HepG2 (cell line): ENCODE measurements around the gene SERPINB1. TPM values are rescaled to one million over a fixed set of nuclear protein-coding genes. Genes with fewer than 3 reads are reported as not detected.

Experiments used
- ETV5 ChIP-seq: IDR thresholded peaks from 2 replicates; pipeline ENCODE4 v1.6.1; 2018; ENCODE audit warnings: missing biosample characterization, missing genetic modification reagents, inconsistent platforms, borderline replicate concordance
- FOSL2 ChIP-seq: sonication (generic); formaldehyde crosslinking; IDR thresholded peaks from 2 replicates; pipeline ENCODE4 v1.4.0; 2020; ENCODE audit warnings: missing genetic modification reagents
- FOXA3 ChIP-seq: IDR thresholded peaks from 2 replicates; pipeline ENCODE4 v1.6.1; 2016; ENCODE audit warnings: missing genetic modification reagents, missing compliant biosample characterization
- FOXJ3 ChIP-seq: sonication (generic); formaldehyde crosslinking; IDR thresholded peaks from 2 replicates; pipeline ENCODE4 v1.4.0; 2020; ENCODE audit warnings: missing genetic modification reagents, mild to moderate bottlenecking, borderline replicate concordance
- GATAD1 ChIP-seq: IDR thresholded peaks from 2 replicates; pipeline ENCODE4 v1.6.1; 2016; ENCODE audit warnings: missing genetic modification reagents, missing compliant biosample characterization
- HNF4A ChIP-seq: sonication (generic); formaldehyde crosslinking; IDR thresholded peaks from 2 replicates; pipeline ENCODE4 v1.4.0; 2020; ENCODE audit warnings: missing genetic modification reagents
- JUNB ChIP-seq: sonication (generic); formaldehyde crosslinking; IDR thresholded peaks from 2 replicates; pipeline ENCODE4 v1.8.0; 2022; ENCODE audit warnings: missing genetic modification reagents, mild to moderate bottlenecking, borderline replicate concordance
- MTF2 ChIP-seq: sonication (generic); formaldehyde crosslinking; IDR thresholded peaks from 2 replicates; pipeline ENCODE4 v1.5.0; 2020; ENCODE audit warnings: missing genetic modification reagents, borderline replicate concordance
- NCOA1 ChIP-seq: sonication (generic); formaldehyde crosslinking; IDR thresholded peaks from 2 replicates; pipeline ENCODE4 v1.9.0; 2021; ENCODE audit warnings: missing genetic modification reagents
- NR2F1 ChIP-seq, 2 experiments: fragments of 450-650 bp in 1 of 2; formaldehyde crosslinking in 1 of 2; IDR thresholded peaks; 2 replicates each; pipeline versions ENCODE4 v1.5.0 to v1.6.1; 2016 to 2020; ENCODE audit warnings: mild to moderate bottlenecking in 1 of 2, missing compliant biosample characterization in 1 of 2, missing genetic modification reagents in 1 of 2, moderate library complexity in 1 of 2
- RARA ChIP-seq: IDR thresholded peaks from 2 replicates; pipeline ENCODE4 v1.6.1; 2016; ENCODE audit warnings: missing genetic modification reagents, missing compliant biosample characterization
- RFX1 ChIP-seq: fragments of 450-650 bp; IDR thresholded peaks from 2 replicates; pipeline ENCODE4 v1.6.1; 2017
- SP5 ChIP-seq: IDR thresholded peaks from 2 replicates; pipeline ENCODE4 v1.6.1; 2016; ENCODE audit warnings: low read depth, borderline replicate concordance
- STAG1 ChIP-seq: sonication (generic); formaldehyde crosslinking; IDR thresholded peaks from 2 replicates; pipeline ENCODE4 v1.4.0; 2020; ENCODE audit warnings: missing genetic modification reagents
- THAP11 ChIP-seq: IDR thresholded peaks from 2 replicates; pipeline ENCODE4 v1.6.1; 2016; ENCODE audit warnings: missing biosample characterization, missing genetic modification reagents
- WIZ ChIP-seq: sonication (generic); formaldehyde crosslinking; IDR thresholded peaks from 2 replicates; pipeline ENCODE4 v1.5.1; 2020; ENCODE audit warnings: mild to moderate bottlenecking, missing genetic modification reagents
- ZKSCAN8 ChIP-seq: IDR thresholded peaks from 2 replicates; pipeline ENCODE4 v1.6.1; 2016; ENCODE audit warnings: borderline replicate concordance, missing genetic modification reagents, missing compliant biosample characterization
- ZNF30 ChIP-seq: sonication (generic); formaldehyde crosslinking; IDR thresholded peaks from 2 replicates; pipeline ENCODE4 v1.5.0; 2020; ENCODE audit warnings: mild to moderate bottlenecking, missing genetic modification reagents
- ZNF34 ChIP-seq: sonication (generic); formaldehyde crosslinking; IDR thresholded peaks from 2 replicates; pipeline ENCODE4 v1.4.0; 2020; ENCODE audit warnings: mild to moderate bottlenecking, missing genetic modification reagents, borderline replicate concordance
- ZNF501 ChIP-seq: sonication (generic); formaldehyde crosslinking; IDR thresholded peaks from 2 replicates; pipeline ENCODE4 v1.5.1; 2020; ENCODE audit warnings: mild to moderate bottlenecking, moderate library complexity, missing genetic modification reagents
- ZNF781 ChIP-seq: sonication (generic); formaldehyde crosslinking; IDR thresholded peaks from 2 replicates; pipeline ENCODE4 v1.5.1; 2020; ENCODE audit warnings: borderline replicate concordance, mild to moderate bottlenecking, missing genetic modification reagents; ENCODE audit errors: not compliant biosample characterization
- polyA plus RNA-seq, 8 experiments: library from polyadenylated mRNA; depleted of rRNA in 3 of 8; stranded (reverse) in 7 of 8; unstranded in 1 of 8; fragments of >200 nt; fragmentation: Illumina TruSeq in 4 of 8; extraction: Trizol in 4 of 8; gene quantifications; 2 replicates each; pipeline versions ENCODE4 v1.2.1 to v1.2.3, GENCODE V29; 2011 to 2016; ENCODE audit warnings: low read depth in 4 of 8, missing spikeins in 1 of 8, mixed read lengths in 1 of 8; ENCODE audit not compliant: insufficient read depth in 1 of 8
- total RNA-seq, 5 experiments: library from RNA; depleted of rRNA; stranded (reverse); fragments of >200 nt; fragmentation: Illumina TruSeq; extraction: Trizol; gene quantifications; 2 replicates each; pipeline ENCODE4 v1.2.3, GENCODE V29; 2016; ENCODE audit warnings: low read depth in 1 of 5
- TF ChIP-seq, protein P1 (sequence below): sonication (generic); formaldehyde crosslinking; IDR thresholded peaks from 2 replicates; pipeline ENCODE4 v1.5.1; 2020; ENCODE audit warnings: missing genetic modification reagents, mild to moderate bottlenecking, borderline replicate concordance
- TF ChIP-seq, protein P2 (sequence below): sonication (generic); formaldehyde crosslinking; IDR thresholded peaks from 2 replicates; pipeline ENCODE4 v1.4.0; 2020; ENCODE audit warnings: missing genetic modification reagents; ENCODE audit errors: not compliant biosample characterization
- TF ChIP-seq, protein P3 (sequence below): sonication (generic); formaldehyde crosslinking; IDR thresholded peaks from 2 replicates; pipeline ENCODE4 v1.5.1; 2020; ENCODE audit warnings: mild to moderate bottlenecking, missing genetic modification reagents, borderline replicate concordance
- TF ChIP-seq, protein P4 (sequence below): IDR thresholded peaks from 2 replicates; pipeline ENCODE4 v1.6.1; 2016; ENCODE audit warnings: missing biosample characterization, missing genetic modification reagents, low read depth

The SERPINB1 gene
- total and polyA plus RNA-seq, 2 of the 13 experiments (the other 11 are each of a cell fraction or from before 2014, with no cell fraction given) = 41.4 to 60.5 TPM

DNA sequence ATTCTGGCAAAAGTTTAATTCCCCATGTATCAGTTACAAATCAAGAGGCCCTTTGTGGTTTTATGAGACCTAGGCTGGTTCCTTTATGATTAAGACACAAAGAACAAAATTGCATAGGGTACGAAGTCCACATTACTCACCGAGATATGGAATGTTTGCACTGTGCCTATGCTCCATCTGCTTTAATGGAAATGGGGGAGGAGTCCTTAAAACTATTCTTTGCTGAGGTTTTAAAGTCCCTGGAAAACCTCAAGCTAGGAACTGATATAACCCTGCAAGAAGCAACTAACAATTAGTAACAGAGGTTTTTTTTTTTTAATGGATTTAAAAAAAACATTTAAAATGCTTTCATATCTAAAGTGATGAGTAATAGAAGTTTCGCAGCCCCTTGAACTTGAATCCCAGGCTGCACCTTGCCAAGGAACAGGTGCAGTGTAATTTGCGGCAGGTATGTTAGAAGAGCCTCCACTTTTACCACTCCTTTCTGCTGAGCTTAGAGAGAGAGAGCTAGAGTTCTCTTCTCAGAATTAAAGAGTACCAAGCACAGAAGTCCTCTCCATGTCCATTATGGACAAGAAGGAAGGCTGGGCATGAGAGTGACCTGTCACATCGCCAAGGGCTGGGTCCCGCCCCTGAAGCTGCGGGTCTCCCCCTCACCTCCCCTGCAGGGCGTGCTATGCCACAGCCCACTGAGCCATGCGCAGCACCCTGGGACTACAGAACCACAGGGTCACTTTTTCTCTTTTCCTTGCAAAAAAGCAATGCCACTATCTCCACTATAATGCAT lies 2.3 kb downstream of the SERPINB1 start (continued):
- 0 out of 2 replicates have a peak, but pooled peaks have one; percentile 52 for TF ChIP-seq GATAD1 (CRISPR knock-in tag)
- TF ChIP-seq THAP11 = peak; percentile 65
- TF ChIP-seq HNF4A (CRISPR knock-in tag) = peak; percentile 98
- TF ChIP-seq NR2F1 (CRISPR knock-in tag; IDR thresholded peaks at IDR 0.05) = 0 out of 4 replicates have a peak, but pooled peaks of 1 of the 2 experiments have one; percentile 27
- peak; percentile 97 for TF ChIP-seq SP5 (CRISPR knock-in tag)
- TF ChIP-seq ETV5 (CRISPR knock-in tag) = peak; percentile 69; the same call in 1 of the 2 replicates
- peak; percentile 74 for TF ChIP-seq RARA (CRISPR knock-in tag)
- TF ChIP-seq ZKSCAN8 = no peak; the same call in 1 of the 2 replicates
- TF ChIP-seq FOXJ3 = peak; percentile 58; the same call in 1 of the 2 replicates
- TF ChIP-seq FOXA3 = peak; percentile 88
- peak; percentile 88; the same call in 1 of the 2 replicates for TF ChIP-seq JUNB (CRISPR knock-in tag)
- TF ChIP-seq ZNF781 (CRISPR knock-in tag) = no peak
- no peak for TF ChIP-seq WIZ (CRISPR knock-in tag)
- TF ChIP-seq ZNF34 (CRISPR knock-in tag) = no peak
- no peak; the same call in 1 of the 2 replicates for TF ChIP-seq STAG1 (CRISPR knock-in tag)
- TF ChIP-seq ZNF30 = 0 out of 2 replicates have a peak, but pooled peaks have one; percentile 72
- TF ChIP-seq FOSL2 (CRISPR knock-in tag) = peak; percentile 97
- TF ChIP-seq, protein P1, sequence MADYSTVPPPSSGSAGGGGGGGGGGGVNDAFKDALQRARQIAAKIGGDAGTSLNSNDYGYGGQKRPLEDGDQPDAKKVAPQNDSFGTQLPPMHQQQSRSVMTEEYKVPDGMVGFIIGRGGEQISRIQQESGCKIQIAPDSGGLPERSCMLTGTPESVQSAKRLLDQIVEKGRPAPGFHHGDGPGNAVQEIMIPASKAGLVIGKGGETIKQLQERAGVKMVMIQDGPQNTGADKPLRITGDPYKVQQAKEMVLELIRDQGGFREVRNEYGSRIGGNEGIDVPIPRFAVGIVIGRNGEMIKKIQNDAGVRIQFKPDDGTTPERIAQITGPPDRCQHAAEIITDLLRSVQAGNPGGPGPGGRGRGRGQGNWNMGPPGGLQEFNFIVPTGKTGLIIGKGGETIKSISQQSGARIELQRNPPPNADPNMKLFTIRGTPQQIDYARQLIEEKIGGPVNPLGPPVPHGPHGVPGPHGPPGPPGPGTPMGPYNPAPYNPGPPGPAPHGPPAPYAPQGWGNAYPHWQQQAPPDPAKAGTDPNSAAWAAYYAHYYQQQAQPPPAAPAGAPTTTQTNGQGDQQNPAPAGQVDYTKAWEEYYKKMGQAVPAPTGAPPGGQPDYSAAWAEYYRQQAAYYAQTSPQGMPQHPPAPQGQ = 0 out of 2 replicates have a peak, but pooled peaks have one; percentile 29
- 0 out of 2 replicates have a peak, but pooled peaks have one; percentile 64 for TF ChIP-seq NCOA1 (CRISPR knock-in tag)
- TF ChIP-seq, protein P2, sequence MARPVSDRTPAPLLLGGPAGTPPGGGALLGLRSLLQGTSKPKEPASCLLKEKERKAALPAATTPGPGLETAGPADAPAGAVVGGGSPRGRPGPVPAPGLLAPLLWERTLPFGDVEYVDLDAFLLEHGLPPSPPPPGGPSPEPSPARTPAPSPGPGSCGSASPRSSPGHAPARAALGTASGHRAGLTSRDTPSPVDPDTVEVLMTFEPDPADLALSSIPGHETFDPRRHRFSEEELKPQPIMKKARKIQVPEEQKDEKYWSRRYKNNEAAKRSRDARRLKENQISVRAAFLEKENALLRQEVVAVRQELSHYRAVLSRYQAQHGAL (CRISPR knock-in tag) = no peak
- TF ChIP-seq RFX1 = no peak
- TF ChIP-seq, protein P3, sequence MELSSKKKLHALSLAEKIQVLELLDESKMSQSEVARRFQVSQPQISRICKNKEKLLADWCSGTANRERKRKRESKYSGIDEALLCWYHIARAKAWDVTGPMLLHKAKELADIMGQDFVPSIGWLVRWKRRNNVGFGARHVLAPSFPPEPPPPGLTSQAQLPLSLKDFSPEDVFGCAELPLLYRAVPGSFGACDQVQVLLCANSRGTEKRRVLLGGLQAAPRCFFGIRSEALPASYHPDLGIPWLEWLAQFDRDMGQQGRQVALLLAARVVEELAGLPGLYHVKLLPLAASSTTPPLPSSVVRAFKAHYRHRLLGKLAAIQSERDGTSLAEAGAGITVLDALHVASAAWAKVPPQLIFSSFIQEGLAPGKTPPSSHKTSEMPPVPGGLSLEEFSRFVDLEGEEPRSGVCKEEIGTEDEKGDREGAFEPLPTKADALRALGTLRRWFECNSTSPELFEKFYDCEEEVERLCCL = no peak
- TF ChIP-seq, protein P4, sequence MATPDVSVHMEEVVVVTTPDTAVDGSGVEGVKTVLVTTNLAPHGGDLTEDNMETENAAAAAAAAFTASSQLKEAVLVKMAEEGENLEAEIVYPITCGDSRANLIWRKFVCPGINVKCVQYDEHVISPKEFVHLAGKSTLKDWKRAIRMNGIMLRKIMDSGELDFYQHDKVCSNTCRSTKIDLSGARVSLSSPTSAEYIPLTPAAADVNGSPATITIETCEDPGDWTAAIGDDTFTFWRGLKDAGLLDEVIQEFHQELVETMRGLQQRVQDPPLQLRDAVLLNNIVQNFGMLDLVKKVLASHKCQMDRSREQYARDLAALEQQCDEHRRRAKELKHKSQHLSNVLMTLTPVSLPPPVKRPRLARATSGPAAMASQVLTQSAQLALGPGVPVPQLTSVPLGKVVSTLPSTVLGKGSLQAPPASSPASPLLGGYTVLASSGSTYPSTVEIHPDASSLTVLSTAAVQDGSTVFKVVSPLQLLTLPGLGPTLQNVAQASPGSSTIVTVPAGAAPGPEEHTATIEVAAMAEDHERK = no peak
- 0 out of 2 replicates have a peak, but pooled peaks have one; percentile 48 for TF ChIP-seq MTF2
- no peak for TF ChIP-seq ZNF501 (CRISPR knock-in tag)
